GM13976 (cell line): ENCODE results near the gene PARS2.

ENCODE experiments used
- DNase-seq: peaks from one replicate; pipeline ENCODE4 v3.0.0; 2012; ENCODE audit warnings: low spot score
- CTCF ChIP-seq: IDR thresholded peaks from 2 replicates; pipeline ENCODE4 v1.5.1; 2012; ENCODE audit warnings: borderline replicate concordance, mild to moderate bottlenecking; ENCODE audit not compliant: insufficient read depth; ENCODE audit errors: extremely low read depth, missing control alignments, control extremely low read depth
- in situ Hi-C: fragments of 300-500 bp; cut with MboI; formaldehyde crosslinking; loops from one replicate; pipeline ENCODE4 v1.12.0; 2022; ENCODE audit warnings: low sequenced_read_pairs, mixed read lengths, inconsistent platforms; ENCODE audit not compliant: unreplicated experiment

PARS2 gene

DNA sequence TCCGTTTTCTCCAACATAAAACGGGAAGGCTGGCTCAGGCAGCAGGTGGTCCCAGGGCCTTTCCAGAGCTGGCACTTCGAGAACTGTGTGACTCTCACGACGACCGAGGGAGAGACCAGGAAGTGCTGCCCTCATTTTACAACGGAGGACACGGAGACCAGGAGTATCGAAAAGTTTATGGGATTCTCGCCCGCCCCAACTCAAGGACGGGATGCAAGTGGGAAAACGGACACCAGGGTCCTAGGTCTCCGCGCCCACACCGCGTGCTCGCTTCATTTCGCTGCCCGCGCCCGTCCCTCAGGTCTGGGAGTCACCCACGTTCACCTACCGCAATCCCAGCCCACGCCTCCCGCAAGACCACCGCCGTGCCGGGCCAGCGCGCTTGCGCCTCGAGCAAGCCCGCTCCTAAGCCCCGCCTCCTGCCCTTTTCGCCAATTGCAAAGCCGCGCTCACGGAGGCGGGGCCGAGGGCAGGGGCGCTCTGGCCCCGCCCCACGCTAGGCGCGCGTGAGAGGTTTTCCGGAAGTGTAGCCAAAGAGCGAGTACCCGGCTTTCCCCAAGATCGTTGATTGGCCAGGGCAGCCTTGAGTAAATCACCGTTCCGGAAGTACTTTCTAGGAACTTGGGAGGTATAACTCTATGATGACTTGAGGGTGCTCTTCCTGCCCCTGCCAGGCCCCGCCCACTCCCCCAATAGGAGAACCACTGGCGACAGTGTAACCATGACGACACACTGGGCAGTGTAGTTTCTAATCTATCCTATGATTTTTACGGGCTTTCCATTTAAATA is at the start of gene PARS2:
Gene PARS2 (minus strand): TSS at position 391 of the 789 bp plus-strand sequence. CDS start 5,362 bp downstream, outside the sequence.
- peak; percentile 98 for DNase-seq

GRCh38 chr1:54814126-54814498 is 49.8 kb upstream of the PARS2 start:
- in situ Hi-C loops = no loop called here
- DNase-seq = no peak
- TF ChIP-seq CTCF = no peak

More for the DNA sequence above, at the start of gene PARS2:
- TF ChIP-seq CTCF = no peak
- in situ Hi-C loops = no loop called here

DNA sequence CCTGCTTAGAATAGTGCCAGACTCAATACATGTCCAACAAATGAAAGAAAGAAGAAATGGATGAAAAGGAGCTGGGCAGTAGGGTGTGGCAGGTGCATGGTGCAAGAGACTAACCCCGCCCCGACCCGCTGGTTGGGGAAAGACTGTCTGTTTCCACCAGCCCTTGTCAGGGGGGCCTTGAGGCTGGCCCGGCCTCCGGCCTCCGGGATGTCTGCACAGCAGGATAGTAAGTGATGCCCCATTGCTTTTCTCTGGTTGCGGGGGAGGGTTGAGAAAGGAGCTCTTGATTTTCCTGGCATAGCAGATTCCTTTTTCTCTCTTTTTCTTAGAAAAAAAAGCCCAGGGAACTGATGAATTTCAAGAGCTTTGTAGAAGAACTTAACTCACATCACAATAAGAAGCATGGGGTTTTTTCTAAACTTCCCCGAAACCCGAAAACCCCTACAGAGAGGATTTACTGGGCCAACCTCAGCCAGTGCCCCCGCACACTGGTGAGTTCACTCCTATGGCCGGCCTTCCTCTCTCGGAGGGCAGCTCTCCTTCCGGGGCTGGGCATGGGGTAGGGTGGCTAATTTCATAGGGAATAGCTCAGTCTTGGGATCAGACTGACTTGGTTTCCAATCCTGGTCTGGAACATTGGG is 49.3 kb upstream of the PARS2 start:
- in situ Hi-C loops = no loop called here
- TF ChIP-seq CTCF = no peak
- peak; percentile 55 for DNase-seq

GRCh38 chr1:54812801-54813484 is 48.6 kb upstream of the PARS2 start:
- DNase-seq = peak; percentile 47
- TF ChIP-seq CTCF = no peak
- in situ Hi-C loops = no loop called here

- no peak for TF ChIP-seq CTCF
- no peak for DNase-seq
- in situ Hi-C loops = no loop called here
Measured at GRCh38 chr1:54811739-54812655, 47.7 kb upstream of the PARS2 start.

DNA sequence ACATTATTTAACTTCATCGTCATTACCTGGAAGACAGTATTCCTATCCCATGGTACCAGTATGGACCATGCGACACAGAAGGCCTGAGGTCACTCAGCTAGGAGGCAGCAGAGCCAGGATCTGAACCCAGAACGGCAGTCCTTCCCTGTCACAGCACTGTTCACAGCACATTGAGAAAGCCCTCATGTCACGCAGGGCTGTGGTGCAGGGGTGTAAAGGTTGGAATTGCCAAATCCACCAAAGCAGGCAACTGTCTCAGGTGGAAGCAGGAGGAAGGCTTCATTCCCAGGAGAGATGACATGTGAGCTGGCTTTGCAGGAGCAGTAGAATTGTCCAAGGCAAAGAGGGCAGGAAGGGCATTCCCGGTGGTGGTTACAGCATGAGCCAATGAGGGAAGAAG is 46.7 kb upstream of the PARS2 start:
- DNase-seq = no peak
- no peak for TF ChIP-seq CTCF
- in situ Hi-C loops = no loop called here
